K562 (cell line): ENCODE measurements around the gene HDLBP. TPM values are rescaled to one million over a fixed set of nuclear protein-coding genes. Genes with fewer than 3 reads are reported as not detected.

ENCODE experiments used
- ATAC-seq: fragments of 200-7000 bp; cut with Tn5 transposase; 3 replicates; pipeline ENCODE4 v1.9.1; 2020; ENCODE audit warnings: moderate library complexity
- BruUV-seq: library from RNA; stranded (reverse); fragments of 400-500 nt; replicated peaks from 2 replicates; lab custom pipeline; 2021; lab: Mats Ljungman, UMichigan
- CTCF ChIA-PET: fragments of 300-600 bp; formaldehyde crosslinking; extraction: SDS; loops from one replicate; lab custom pipeline; 2021; ENCODE audit warnings: low intra/inter-chr PET ratio; lab: Yijun Ruan, JAX
- POLR2A ChIA-PET: fragments of 300-600, 350-650 bp; sonication (Branson Sonifier 250); formaldehyde crosslinking; extraction: SDS; loops from one replicate; lab custom pipeline; 2021; ENCODE audit warnings: antibody characterized with exemption, inconsistent platforms; lab: Yijun Ruan, JAX
- DNase-seq, 4 experiments: peaks; one replicate each; pipeline versions ENCODE4 v3.0.0 to v3.0.0-alpha.2; 2011 to 2018; ENCODE audit warnings: low spot score in 3 of 4, mixed read lengths in 3 of 4; ENCODE audit errors: extremely low read depth in 1 of 4
- FAIRE-seq: peaks from 2 replicates; lab custom pipeline; 2011; peaks lifted over from hg19 to GRCh38; lab: Jason Lieb, UNC
- H2AFZ ChIP-seq: 2 replicates; pipeline ENCODE4 v1.6.0; 2011; ENCODE audit warnings: low read depth, low read length, control low read depth, inconsistent platforms
- H3K27ac ChIP-seq: fragments of 200-600 bp; 3 replicates; pipeline ENCODE4 v1.8.0; 2011; ENCODE audit warnings: low read depth, mild to moderate bottlenecking, control low read depth, inconsistent platforms, low read length, moderate library complexity, mixed read lengths; ENCODE audit errors: extremely low read depth
- H3K27me3 ChIP-seq, 2 experiments: fragments of 300-600 bp in 1 of 2; 2 replicates in 1 of 2; 3 replicates in 1 of 2; pipeline versions ENCODE4 v1.6.0 to v1.8.0; 2011; ENCODE audit warnings: inconsistent platforms in 2 of 2, low read length in 2 of 2, mild to moderate bottlenecking in 1 of 2, mixed read lengths in 1 of 2, moderate library complexity in 1 of 2; ENCODE audit not compliant: control insufficient read depth in 2 of 2, insufficient read depth in 2 of 2
- H3K36me3 ChIP-seq: fragments of 300-600 bp; 3 replicates; pipeline ENCODE4 v1.8.0; 2011; ENCODE audit warnings: mild to moderate bottlenecking, low read length, inconsistent platforms; ENCODE audit not compliant: control insufficient read depth, insufficient read depth
- H3K4me1 ChIP-seq, 2 experiments: fragments of 200-600 bp in 1 of 2; replicated peaks in 1 of 2; 2 replicates in 1 of 2; 3 replicates in 1 of 2; pipeline versions ENCODE4 v1.5.1 to v1.8.0; 2011; ENCODE audit warnings: inconsistent platforms in 2 of 2, low read length in 2 of 2, mild to moderate bottlenecking in 1 of 2, mixed read lengths in 1 of 2, moderate library complexity in 1 of 2; ENCODE audit not compliant: control insufficient read depth in 2 of 2, insufficient read depth in 2 of 2
- H3K4me2 ChIP-seq: 2 replicates; pipeline ENCODE4 v1.6.1; 2011; ENCODE audit warnings: low read length, control low read depth, inconsistent platforms, mixed read lengths; ENCODE audit not compliant: insufficient read depth
- H3K4me3 ChIP-seq: fragments of 200-600 bp; sonication (generic), shearing (Covaris generic); 2 replicates; pipeline ENCODE4 v1.5.1; 2016; ENCODE audit warnings: control low read depth, inconsistent platforms
- H3K79me2 ChIP-seq: fragments of 200-600 bp; 3 replicates; pipeline ENCODE4 v1.8.0; 2011; ENCODE audit warnings: low read length, inconsistent platforms; ENCODE audit not compliant: control insufficient read depth, insufficient read depth
- H3K9ac ChIP-seq, 2 experiments: 2 replicates each; pipeline versions ENCODE4 v1.6.0 to v1.6.1; 2011; ENCODE audit warnings: low read depth in 2 of 2, low read length in 2 of 2, control low read depth in 1 of 2, inconsistent platforms in 1 of 2, mild to moderate bottlenecking in 1 of 2, mixed read lengths in 1 of 2; ENCODE audit not compliant: insufficient read depth in 1 of 2
- H3K9me1 ChIP-seq: one replicate; pipeline ENCODE4 v1.6.0; 2011; ENCODE audit warnings: inconsistent platforms, mild to moderate bottlenecking, low read length, moderate library complexity; ENCODE audit not compliant: control insufficient read depth, insufficient read depth
- H3K9me3 ChIP-seq: replicated peaks from 2 replicates; pipeline ENCODE4 v1.5.1; 2011; ENCODE audit warnings: low read depth, low read length, inconsistent platforms; ENCODE audit not compliant: control insufficient read depth, insufficient read depth
- H4K20me1 ChIP-seq: replicated peaks from 2 replicates; pipeline ENCODE4 v1.6.1; 2011; ENCODE audit warnings: low read length, inconsistent platforms, mixed read lengths; ENCODE audit not compliant: control insufficient read depth, insufficient read depth
- ARNT ChIP-seq, 2 experiments: fragments of 450-650 bp; IDR thresholded peaks; 2 replicates each; pipeline ENCODE4 v1.6.1; 2016; ENCODE audit warnings: mild to moderate bottlenecking in 1 of 2
- CTBP1 ChIP-seq: fragments of 450-650 bp; IDR thresholded peaks from 2 replicates; pipeline ENCODE4 v1.6.1; 2016; ENCODE audit warnings: borderline replicate concordance
- EHMT2 ChIP-seq: fragments of 450-650 bp; IDR thresholded peaks from 2 replicates; pipeline ENCODE4 v1.6.1; 2018; ENCODE audit warnings: antibody characterized with exemption
- HIVEP1 ChIP-seq: fragments of 250-450 bp; sonication (Bioruptor Pico); IDR thresholded peaks from 2 replicates; pipeline ENCODE4 v1.4.0; 2020; ENCODE audit warnings: mild to moderate bottlenecking
- IRF2 ChIP-seq: sonication (generic); formaldehyde crosslinking; IDR thresholded peaks from 2 replicates; pipeline ENCODE4 v1.8.1; 2022; ENCODE audit warnings: mild to moderate bottlenecking, missing genetic modification reagents
- NFIC ChIP-seq: fragments of 450-650 bp; IDR thresholded peaks from 2 replicates; pipeline ENCODE4 v1.6.1; 2017; ENCODE audit warnings: mild to moderate bottlenecking, inconsistent platforms
- NR1H2 ChIP-seq: sonication (generic); formaldehyde crosslinking; IDR thresholded peaks from 2 replicates; pipeline ENCODE4 v1.4.0; 2020; ENCODE audit warnings: mild to moderate bottlenecking, missing genetic modification reagents
- RAD21 ChIP-seq, 2 experiments: fragments of 250-450 bp in 1 of 2; fragments of 450-650 bp in 1 of 2; sonication (Bioruptor Pico) in 1 of 2; formaldehyde crosslinking in 1 of 2; IDR thresholded peaks in 1 of 2; conservative IDR thresholded peaks in 1 of 2; 2 replicates each; pipeline versions ENCODE4 v1.4.0 to v1.8.0; 2020 to 2022; ENCODE audit warnings: mild to moderate bottlenecking in 2 of 2, moderate library complexity in 1 of 2
- TCFL5 ChIP-seq: fragments of 250-450 bp; sonication (Bioruptor Pico); conservative IDR thresholded peaks from 2 replicates; pipeline ENCODE4 v1.6.1; 2021; ENCODE audit warnings: mild to moderate bottlenecking, moderate library complexity, matching md5 sums
- ZNF124 ChIP-seq: sonication (generic); formaldehyde crosslinking; IDR thresholded peaks from 2 replicates; pipeline ENCODE4 v1.8.1; 2022; ENCODE audit warnings: missing genetic modification reagents
- ZNF696 ChIP-seq: fragments of 250-450 bp; sonication (Bioruptor Pico); conservative IDR thresholded peaks from 2 replicates; pipeline ENCODE4 v1.4.0; 2020; ENCODE audit warnings: mild to moderate bottlenecking, moderate library complexity
- WGBS: fragments of 100-300 bp; shearing (Covaris generic); methylation state at CpG from one replicate; pipeline ENCODE4 v1.1.6; 2016; ENCODE audit warnings: low coverage, mixed read lengths; ENCODE audit not compliant: insufficient coverage; ENCODE audit errors: missing lambda C conversion rate; 5-methylcytosine and 5-hydroxymethylcytosine counted together
- in situ Hi-C: fragments of 300-500 bp; cut with MboI; formaldehyde crosslinking; loops from 4 replicates; pipeline ENCODE4 v1.15.0; 2018; ENCODE audit warnings: inconsistent platforms, mixed read lengths
- intact Hi-C: fragments of 100-400 bp; cut with micrococcal nuclease; formaldehyde crosslinking; loops from 2 replicates; pipeline ENCODE4 v1.14.2; 2022
- polyA plus RNA-seq, 8 experiments: library from polyadenylated mRNA; depleted of rRNA in 4 of 8; stranded (reverse) in 5 of 8; unstranded in 3 of 8; fragments of >200 nt; fragmentation: Nextera tagmentation in 2 of 8; fragmentation: Illumina TruSeq in 1 of 8; extraction: Ambion mirVana in 2 of 8; extraction: Trizol in 1 of 8; gene quantifications; 2 replicates each; pipeline versions ENCODE4 v1.2.1 to v1.2.3, GENCODE V29; 2011 to 2014; ENCODE audit warnings: inconsistent platforms in 1 of 8, missing spikeins in 1 of 8
- total RNA-seq, 7 experiments: library from RNA; depleted of rRNA in 6 of 7; stranded (reverse); fragments of >200 nt in 6 of 7; fragmentation: Illumina TruSeq in 2 of 7; extraction: Trizol in 2 of 7; gene quantifications; 2 replicates each; pipeline versions ENCODE4 v1.2.1 to v1.2.3, GENCODE V29; 2011 to 2021; ENCODE audit warnings: low replicate concordance in 1 of 7
- TF ChIP-seq, protein P1 (sequence below): fragments of 450-650 bp; formaldehyde crosslinking; conservative IDR thresholded peaks from 2 replicates; pipeline ENCODE4 v1.4.0; 2022; ENCODE audit warnings: mild to moderate bottlenecking, missing genetic modification characterization
- TF ChIP-seq, protein P2 (sequence below), 3 experiments: IDR thresholded peaks in 2 of 3; conservative IDR thresholded peaks in 1 of 3; 2 replicates each; pipeline ENCODE4 v1.5.1; 2011 to 2012; ENCODE audit warnings: low read length in 3 of 3, mild to moderate bottlenecking in 3 of 3, control low read depth in 2 of 3, improper control_type of control experiment in 1 of 3, inconsistent platforms in 1 of 3, low read depth in 1 of 3, mixed read lengths in 1 of 3, moderate library complexity in 1 of 3; ENCODE audit not compliant: insufficient read depth in 2 of 3
- TF ChIP-seq, protein P3 (sequence below): sonication (generic); formaldehyde crosslinking; IDR thresholded peaks from 2 replicates; pipeline ENCODE4 v1.8.0; 2023; ENCODE audit warnings: mild to moderate bottlenecking, missing genetic modification reagents
- TF ChIP-seq, protein P4 (sequence below): fragments of 250-450 bp; sonication (Bioruptor Pico); IDR thresholded peaks from 2 replicates; pipeline ENCODE4 v1.8.0; 2022; ENCODE audit warnings: inconsistent platforms, mild to moderate bottlenecking, moderate library complexity, borderline replicate concordance

HDLBP gene
- total and polyA plus RNA-seq, 9 of the 15 experiments (the other 6 are each of a cell fraction or from before 2014, with no cell fraction given), result 24.4 to 378 (median 146) TPM

DNA sequence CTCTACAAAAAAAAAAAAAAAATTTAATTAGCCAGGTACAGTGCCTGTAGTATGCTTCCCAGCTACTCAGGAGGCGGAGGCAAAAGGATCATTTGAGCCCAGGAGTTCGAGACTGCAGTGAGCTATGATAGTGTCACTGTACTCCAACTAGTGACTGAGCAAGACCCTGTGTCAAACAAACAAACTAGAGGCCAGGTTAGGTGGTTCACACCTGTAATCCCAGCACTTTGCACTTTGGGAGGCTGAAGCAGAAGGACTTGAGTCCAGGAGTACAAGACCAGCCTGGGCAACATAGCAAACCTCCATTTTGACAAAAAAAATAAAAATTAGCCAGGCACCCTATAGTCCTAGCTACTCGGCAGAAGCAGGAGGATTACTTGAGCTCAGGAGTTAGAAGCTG, 13.4 kb downstream of the HDLBP start (continued):
- TF ChIP-seq, protein P1, sequence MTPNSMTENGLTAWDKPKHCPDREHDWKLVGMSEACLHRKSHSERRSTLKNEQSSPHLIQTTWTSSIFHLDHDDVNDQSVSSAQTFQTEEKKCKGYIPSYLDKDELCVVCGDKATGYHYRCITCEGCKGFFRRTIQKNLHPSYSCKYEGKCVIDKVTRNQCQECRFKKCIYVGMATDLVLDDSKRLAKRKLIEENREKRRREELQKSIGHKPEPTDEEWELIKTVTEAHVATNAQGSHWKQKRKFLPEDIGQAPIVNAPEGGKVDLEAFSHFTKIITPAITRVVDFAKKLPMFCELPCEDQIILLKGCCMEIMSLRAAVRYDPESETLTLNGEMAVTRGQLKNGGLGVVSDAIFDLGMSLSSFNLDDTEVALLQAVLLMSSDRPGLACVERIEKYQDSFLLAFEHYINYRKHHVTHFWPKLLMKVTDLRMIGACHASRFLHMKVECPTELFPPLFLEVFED, result no peak
- TF ChIP-seq TCFL5 (CRISPR knock-in tag), result no peak
- no peak for TF ChIP-seq HIVEP1 (CRISPR knock-in tag)
- no peak for TF ChIP-seq CTBP1

DNA sequence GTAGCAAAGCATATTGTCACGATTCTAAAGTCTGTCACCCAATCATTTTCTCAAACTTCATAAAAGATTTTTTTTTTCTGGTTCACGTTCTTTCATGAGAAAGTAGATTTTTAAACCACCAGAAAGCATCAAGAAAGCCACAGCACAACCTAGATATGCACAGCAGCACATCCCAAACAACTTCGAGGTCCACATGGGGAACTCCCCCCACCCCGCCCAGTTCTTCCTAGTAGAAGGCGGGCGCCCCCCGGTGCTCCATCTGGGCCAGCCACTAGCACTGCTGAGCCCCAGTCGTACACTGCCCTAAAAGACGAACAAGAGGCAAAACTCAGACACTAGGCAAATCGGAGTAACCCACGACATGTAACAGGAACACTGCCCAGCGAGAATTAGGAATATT, 15.5 kb downstream of the HDLBP start:
- DNase-seq (peak; percentile 20 to 34 (median 32)), ATAC-seq (peak; percentile 79), FAIRE-seq (no peak)
- Histone ChIP-seq H3K27ac (no peak overlapping the region), H3K4me3 (no peak overlapping the region), H3K4me1 (peaks cover 10 to 25% of the 10 kb centered on the region in 2 experiments; a peak in 3 of 5 replicates), H3K9me3 (no peaks in the 10 kb centered on the region), H2AFZ (no peak overlapping the region), H3K9me1 (peaks cover 2% of the 10 kb centered on the region), H3K9ac (peak overlapping the region in 1 of 2 experiments; percentile 58; a peak in 1 of 4 replicates), H3K4me2 (no peak overlapping the region; the same call in 1 of the 2 replicates), H3K27me3 (no peaks in the 10 kb centered on the region), H3K79me2 (peaks cover 93% of the 10 kb centered on the region), H4K20me1 (peaks cover 35% of the 10 kb centered on the region), H3K36me3 (peaks cover 13% of the 10 kb centered on the region; the same call in 2 of the 3 replicates)
- intact Hi-C loops, result no loop called here
- POLR2A ChIA-PET, result interaction anchor here (0.7 to 0.8 kb wide), 2 partner anchors 16 to 19 kb away, joined by 4 read pairs; no protein-coding TSS in a partner anchor
- BruUV-seq, result no TSS peak
- WGBS, result 70% methylated on average over 9 of the region's 12 CpGs
- CTCF ChIA-PET, result no interaction called here
- in situ Hi-C loops, result no loop called here
- TF ChIP-seq ZNF124 (CRISPR knock-in tag) (no peak), NFIC (no peak), ZNF696 (no peak), NR1H2 (CRISPR knock-in tag) (no peak), IRF2 (CRISPR knock-in tag) (no peak), ARNT (IDR thresholded peaks at IDR 0.05) (no peak), EHMT2 (no peak), RAD21 (CRISPR knock-in tag; conservative IDR thresholded peaks at IDR 0.05 in 1 of 2, IDR thresholded peaks at IDR 0.05 in 1 of 2) (0 out of 4 replicates have a peak, but pooled peaks of 1 of the 2 experiments have one; percentile 6)
- TF ChIP-seq, protein P2, sequence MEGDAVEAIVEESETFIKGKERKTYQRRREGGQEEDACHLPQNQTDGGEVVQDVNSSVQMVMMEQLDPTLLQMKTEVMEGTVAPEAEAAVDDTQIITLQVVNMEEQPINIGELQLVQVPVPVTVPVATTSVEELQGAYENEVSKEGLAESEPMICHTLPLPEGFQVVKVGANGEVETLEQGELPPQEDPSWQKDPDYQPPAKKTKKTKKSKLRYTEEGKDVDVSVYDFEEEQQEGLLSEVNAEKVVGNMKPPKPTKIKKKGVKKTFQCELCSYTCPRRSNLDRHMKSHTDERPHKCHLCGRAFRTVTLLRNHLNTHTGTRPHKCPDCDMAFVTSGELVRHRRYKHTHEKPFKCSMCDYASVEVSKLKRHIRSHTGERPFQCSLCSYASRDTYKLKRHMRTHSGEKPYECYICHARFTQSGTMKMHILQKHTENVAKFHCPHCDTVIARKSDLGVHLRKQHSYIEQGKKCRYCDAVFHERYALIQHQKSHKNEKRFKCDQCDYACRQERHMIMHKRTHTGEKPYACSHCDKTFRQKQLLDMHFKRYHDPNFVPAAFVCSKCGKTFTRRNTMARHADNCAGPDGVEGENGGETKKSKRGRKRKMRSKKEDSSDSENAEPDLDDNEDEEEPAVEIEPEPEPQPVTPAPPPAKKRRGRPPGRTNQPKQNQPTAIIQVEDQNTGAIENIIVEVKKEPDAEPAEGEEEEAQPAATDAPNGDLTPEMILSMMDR (IDR thresholded peaks at IDR 0.05 in 2 of 3, conservative IDR thresholded peaks at IDR 0.05 in 1 of 3; ENCODE audit: insufficient read depth in 2 of 3, low read depth in 1 of 3, low read length in 3 of 3), result peak; percentile 16 to 32 (median 24); a peak in 1 of 6 replicates
- TF ChIP-seq, protein P3, sequence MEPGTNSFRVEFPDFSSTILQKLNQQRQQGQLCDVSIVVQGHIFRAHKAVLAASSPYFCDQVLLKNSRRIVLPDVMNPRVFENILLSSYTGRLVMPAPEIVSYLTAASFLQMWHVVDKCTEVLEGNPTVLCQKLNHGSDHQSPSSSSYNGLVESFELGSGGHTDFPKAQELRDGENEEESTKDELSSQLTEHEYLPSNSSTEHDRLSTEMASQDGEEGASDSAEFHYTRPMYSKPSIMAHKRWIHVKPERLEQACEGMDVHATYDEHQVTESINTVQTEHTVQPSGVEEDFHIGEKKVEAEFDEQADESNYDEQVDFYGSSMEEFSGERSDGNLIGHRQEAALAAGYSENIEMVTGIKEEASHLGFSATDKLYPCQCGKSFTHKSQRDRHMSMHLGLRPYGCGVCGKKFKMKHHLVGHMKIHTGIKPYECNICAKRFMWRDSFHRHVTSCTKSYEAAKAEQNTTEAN (CRISPR knock-in tag), result no peak
- TF ChIP-seq, protein P4, sequence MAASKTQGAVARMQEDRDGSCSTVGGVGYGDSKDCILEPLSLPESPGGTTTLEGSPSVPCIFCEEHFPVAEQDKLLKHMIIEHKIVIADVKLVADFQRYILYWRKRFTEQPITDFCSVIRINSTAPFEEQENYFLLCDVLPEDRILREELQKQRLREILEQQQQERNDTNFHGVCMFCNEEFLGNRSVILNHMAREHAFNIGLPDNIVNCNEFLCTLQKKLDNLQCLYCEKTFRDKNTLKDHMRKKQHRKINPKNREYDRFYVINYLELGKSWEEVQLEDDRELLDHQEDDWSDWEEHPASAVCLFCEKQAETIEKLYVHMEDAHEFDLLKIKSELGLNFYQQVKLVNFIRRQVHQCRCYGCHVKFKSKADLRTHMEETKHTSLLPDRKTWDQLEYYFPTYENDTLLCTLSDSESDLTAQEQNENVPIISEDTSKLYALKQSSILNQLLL, result no peak
